HG03432 (cell line): ENCODE measurements around the gene FOXRED2.
"Not testable (repeated sequence)": the region's sequence is repeated elsewhere in the genome, so short reads cannot be mapped to it uniquely, and the experiment has no call there.

Experiments
- ATAC-seq: cut with Tn5 transposase; IDR thresholded peaks from one replicate; pipeline ENCODE4 v1.9.1; 2021; ENCODE audit warnings: mild to moderate bottlenecking, moderate library complexity; ENCODE audit not compliant: unreplicated experiment

FOXRED2 gene

GRCh38 chr22:36519906-36520305, 13.1 kb upstream of the FOXRED2 start:
- not testable (repeated sequence) for ATAC-seq

GRCh38 chr22:36514766-36515165, 7.9 kb upstream of the FOXRED2 start:
- no peak for ATAC-seq

GRCh38 chr22:36512991-36513390, 6.2 kb upstream of the FOXRED2 start:
- no peak for ATAC-seq

GRCh38 chr22:36512333-36512732, 5.5 kb upstream of the FOXRED2 start:
- ATAC-seq: no peak

- ATAC-seq: no peak
Measured at GRCh38 chr22:36510966-36511881, 4.4 kb upstream of the FOXRED2 start.

- ATAC-seq: no peak
Measured at GRCh38 chr22:36510384-36510783, 3.5 kb upstream of the FOXRED2 start.

- no peak for ATAC-seq
Measured at GRCh38 chr22:36507518-36508010, 724 bp upstream of the FOXRED2 start.

GRCh38 chr22:36505998-36506635, 723 bp downstream of the FOXRED2 start:
- no peak for ATAC-seq

- ATAC-seq: no peak
Measured at GRCh38 chr22:36497910-36498665, 8.8 kb downstream of the FOXRED2 start.

- ATAC-seq: peak; percentile 69
Measured at GRCh38 chr22:36493690-36494110, 13.1 kb downstream of the FOXRED2 start.

GRCh38 chr22:36492109-36492508, 14.7 kb downstream of the FOXRED2 start:
- no peak for ATAC-seq

- ATAC-seq: no peak
Measured at GRCh38 chr22:36491155-36491554, 15.7 kb downstream of the FOXRED2 start.

- ATAC-seq: no peak
Measured at GRCh38 chr22:36486619-36487384, 20.0 kb downstream of the FOXRED2 start.

GRCh38 chr22:36481393-36482168, 25.3 kb downstream of the FOXRED2 start, which contains the start of gene TXN2:
Gene TXN2, minus strand, starts transcription at chr22:36481640. Its CDS starts 803 bp downstream, at chr22:36480837.
- peak; percentile 88 for ATAC-seq

GRCh38 chr22:36480941-36481392, 25.9 kb downstream of the FOXRED2 start:
- no peak for ATAC-seq

- ATAC-seq: no peak
Measured at GRCh38 chr22:36478966-36479365, 27.9 kb downstream of the FOXRED2 start.

- ATAC-seq: no peak
Measured at GRCh38 chr22:36475341-36475740, 31.5 kb downstream of the FOXRED2 start.

- no peak for ATAC-seq
Measured at GRCh38 chr22:36472689-36473088, 34.2 kb downstream of the FOXRED2 start.

- ATAC-seq: no peak
Measured at GRCh38 chr22:36471341-36471821, 35.5 kb downstream of the FOXRED2 start.
